ENCODE data around the gene ANKRD22.

- TF ChIP-seq POLR2A (IDR thresholded peaks at IDR 0.05) (no peak), CTCF (IDR thresholded peaks at IDR 0.05) (no peak)
Measured at GRCh38 chr10:88804083-88804812, 47.4 kb downstream of the ANKRD22 start.

Data from breast epithelium (tissue), 3 donors.